ENCODE results near the gene PTPRM.

PTPRM gene

DNA sequence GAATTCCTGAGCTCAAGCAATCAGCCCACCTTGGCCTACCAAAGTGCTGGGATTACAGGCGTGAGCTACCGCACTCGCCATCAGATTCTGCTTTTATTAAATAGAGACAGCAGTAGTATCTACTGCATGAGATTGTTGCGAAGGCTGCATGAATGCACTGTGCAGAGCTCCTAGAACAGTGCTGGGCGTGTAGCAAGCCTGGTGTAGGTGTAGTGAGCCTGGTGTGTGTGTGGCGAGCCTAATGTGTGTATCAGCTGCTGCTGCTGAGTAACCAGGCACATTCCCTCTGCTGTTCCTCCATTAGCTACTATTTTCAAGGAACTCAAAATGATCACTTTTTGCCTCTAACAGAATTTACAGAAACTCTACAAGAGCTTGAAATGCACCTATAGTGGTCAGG, 57.6 kb downstream of the PTPRM start:
- no peak for TF ChIP-seq SP3 (tag by site-specific recombination; IDR thresholded peaks at IDR 0.05)
- no peak for TF ChIP-seq ZNF548 (tag by site-specific recombination; IDR thresholded peaks at IDR 0.05)
- TF ChIP-seq ZNF24 (tag by site-specific recombination; IDR thresholded peaks at IDR 0.05) = no peak
- no peak for TF ChIP-seq ZNF416 (tag by site-specific recombination; IDR thresholded peaks at IDR 0.05)
- TF ChIP-seq SCRT2 (tag by site-specific recombination; IDR thresholded peaks at IDR 0.05) = no peak
- no peak for TF ChIP-seq ZNF157 (tag by site-specific recombination; IDR thresholded peaks at IDR 0.05)
- TF ChIP-seq ZNF202 (tag by site-specific recombination; IDR thresholded peaks at IDR 0.05; ENCODE audit: borderline replicate concordance) = no peak
- H3K4me3 ChIP-seq (ENCODE audit: low read depth, low read length) = no peak overlapping the region
- ChIA-PET CTCF (interaction anchor here (0.9 to 1.1 kb wide), 2 partner anchors 58 to 165 kb away, joined by 3 read pairs; partner anchors contain the start of gene PTPRM), POLR2A (no interaction called here)
- H3K27ac ChIP-seq (ENCODE audit: extremely low read depth, low read depth, low read length) = no peak overlapping the region
- H3K9me3 ChIP-seq (ENCODE audit: control insufficient read depth, insufficient read depth, low read depth, low read length) = no peaks in the 10 kb centered on the region
- no peaks in the 10 kb centered on the region; the same call in 1 of the 2 replicates for H3K4me1 ChIP-seq (ENCODE audit: control insufficient read depth, insufficient read depth, low read length)
- no peaks in the 10 kb centered on the region for H3K36me3 ChIP-seq (ENCODE audit: control insufficient read depth in 2 of 2, insufficient read depth in 1 of 2, low read length in 2 of 2)

DNA sequence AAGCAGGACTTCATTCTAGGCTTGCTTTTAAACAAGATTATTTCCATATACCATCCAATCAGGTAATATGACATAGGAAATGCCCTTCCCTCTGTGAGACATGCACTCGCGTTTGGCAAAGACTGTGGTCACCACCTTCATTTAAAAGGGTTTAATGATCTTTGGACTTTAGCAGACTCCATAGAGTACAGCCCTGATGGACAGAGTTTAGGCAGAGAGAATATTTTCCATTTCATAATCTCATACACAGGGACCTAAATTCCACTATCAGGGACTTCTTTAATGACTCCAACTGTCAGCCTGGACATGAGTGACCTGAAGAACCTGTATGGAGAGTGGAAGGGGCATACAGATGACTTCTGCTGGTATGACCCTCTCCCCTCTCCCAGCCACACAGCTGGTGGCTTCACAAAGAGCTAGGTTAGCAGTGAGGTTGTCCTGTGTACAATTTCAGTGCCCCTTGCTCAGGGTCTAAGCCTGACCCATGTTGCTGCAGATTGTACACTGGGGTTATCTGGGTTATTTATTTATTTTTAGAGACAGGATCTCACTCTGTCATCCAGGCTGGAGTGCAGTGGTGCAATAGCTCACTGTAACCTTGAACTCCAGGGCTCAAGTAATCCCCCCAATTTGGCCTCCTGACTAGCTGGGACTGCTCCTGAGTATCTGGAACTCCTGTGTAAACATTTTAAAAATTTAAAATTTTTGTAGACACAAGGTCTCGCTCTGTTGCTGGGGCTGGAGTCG, 59.2 kb downstream of the PTPRM start:
- H3K4me3 ChIP-seq (ENCODE audit: low read depth, low read length) = no peak overlapping the region
- ChIA-PET POLR2A (interaction anchor here (0.6 kb wide), 1 partner anchor 82 kb away, joined by 4 read pairs; no protein-coding TSS in a partner anchor), CTCF (interaction anchor here (0.5 to 1.6 kb wide), 7 partner anchors 10 to 1859 kb away, joined by 3 to 5 read pairs (median 3); partner anchors contain the start of gene PTPRM)
- no peak overlapping the region for H3K27ac ChIP-seq (ENCODE audit: extremely low read depth, low read depth, low read length)
- H3K4me1 ChIP-seq (ENCODE audit: control insufficient read depth, insufficient read depth, low read length) = peaks cover 8% of the 10 kb centered on the region
- H3K36me3 ChIP-seq (ENCODE audit: control insufficient read depth in 2 of 2, insufficient read depth in 1 of 2, low read length in 2 of 2) = no peaks in the 10 kb centered on the region
- no peaks in the 10 kb centered on the region for H3K9me3 ChIP-seq (ENCODE audit: control insufficient read depth, insufficient read depth, low read depth, low read length)
- TF ChIP-seq ZNF292 (tag by site-specific recombination; IDR thresholded peaks at IDR 0.05; ENCODE audit: borderline replicate concordance, low read depth) (no peak), YY2 (tag by site-specific recombination; IDR thresholded peaks at IDR 0.05) (no peak), ZBTB8A (tag by site-specific recombination; IDR thresholded peaks at IDR 0.05) (no peak), GFI1B (tag by site-specific recombination; IDR thresholded peaks at IDR 0.05) (no peak), ZNF585B (tag by site-specific recombination; IDR thresholded peaks at IDR 0.05) (no peak), ZNF560 (tag by site-specific recombination; IDR thresholded peaks at IDR 0.05; ENCODE audit: borderline replicate concordance) (no peak), ZNF571 (tag by site-specific recombination; IDR thresholded peaks at IDR 0.05) (no peak), ZNF433 (tag by site-specific recombination; IDR thresholded peaks at IDR 0.05; ENCODE audit: low read depth) (no peak), ZNF843 (tag by site-specific recombination; IDR thresholded peaks at IDR 0.05) (no peak), ZNF791 (tag by site-specific recombination; IDR thresholded peaks at IDR 0.05) (no peak), ZNF664 (tag by site-specific recombination; IDR thresholded peaks at IDR 0.05) (no peak), ZNF350 (tag by site-specific recombination; IDR thresholded peaks at IDR 0.05) (no peak), ZXDB (tag by site-specific recombination; IDR thresholded peaks at IDR 0.05) (no peak), ZNF549 (tag by site-specific recombination; IDR thresholded peaks at IDR 0.05) (no peak), ZNF530 (tag by site-specific recombination; IDR thresholded peaks at IDR 0.05; ENCODE audit: low read depth) (no peak)
- TF ChIP-seq, protein P1, sequence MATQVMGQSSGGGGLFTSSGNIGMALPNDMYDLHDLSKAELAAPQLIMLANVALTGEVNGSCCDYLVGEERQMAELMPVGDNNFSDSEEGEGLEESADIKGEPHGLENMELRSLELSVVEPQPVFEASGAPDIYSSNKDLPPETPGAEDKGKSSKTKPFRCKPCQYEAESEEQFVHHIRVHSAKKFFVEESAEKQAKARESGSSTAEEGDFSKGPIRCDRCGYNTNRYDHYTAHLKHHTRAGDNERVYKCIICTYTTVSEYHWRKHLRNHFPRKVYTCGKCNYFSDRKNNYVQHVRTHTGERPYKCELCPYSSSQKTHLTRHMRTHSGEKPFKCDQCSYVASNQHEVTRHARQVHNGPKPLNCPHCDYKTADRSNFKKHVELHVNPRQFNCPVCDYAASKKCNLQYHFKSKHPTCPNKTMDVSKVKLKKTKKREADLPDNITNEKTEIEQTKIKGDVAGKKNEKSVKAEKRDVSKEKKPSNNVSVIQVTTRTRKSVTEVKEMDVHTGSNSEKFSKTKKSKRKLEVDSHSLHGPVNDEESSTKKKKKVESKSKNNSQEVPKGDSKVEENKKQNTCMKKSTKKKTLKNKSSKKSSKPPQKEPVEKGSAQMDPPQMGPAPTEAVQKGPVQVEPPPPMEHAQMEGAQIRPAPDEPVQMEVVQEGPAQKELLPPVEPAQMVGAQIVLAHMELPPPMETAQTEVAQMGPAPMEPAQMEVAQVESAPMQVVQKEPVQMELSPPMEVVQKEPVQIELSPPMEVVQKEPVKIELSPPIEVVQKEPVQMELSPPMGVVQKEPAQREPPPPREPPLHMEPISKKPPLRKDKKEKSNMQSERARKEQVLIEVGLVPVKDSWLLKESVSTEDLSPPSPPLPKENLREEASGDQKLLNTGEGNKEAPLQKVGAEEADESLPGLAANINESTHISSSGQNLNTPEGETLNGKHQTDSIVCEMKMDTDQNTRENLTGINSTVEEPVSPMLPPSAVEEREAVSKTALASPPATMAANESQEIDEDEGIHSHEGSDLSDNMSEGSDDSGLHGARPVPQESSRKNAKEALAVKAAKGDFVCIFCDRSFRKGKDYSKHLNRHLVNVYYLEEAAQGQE (tag by site-specific recombination; IDR thresholded peaks at IDR 0.05) = no peak
- TF ChIP-seq, protein P2, sequence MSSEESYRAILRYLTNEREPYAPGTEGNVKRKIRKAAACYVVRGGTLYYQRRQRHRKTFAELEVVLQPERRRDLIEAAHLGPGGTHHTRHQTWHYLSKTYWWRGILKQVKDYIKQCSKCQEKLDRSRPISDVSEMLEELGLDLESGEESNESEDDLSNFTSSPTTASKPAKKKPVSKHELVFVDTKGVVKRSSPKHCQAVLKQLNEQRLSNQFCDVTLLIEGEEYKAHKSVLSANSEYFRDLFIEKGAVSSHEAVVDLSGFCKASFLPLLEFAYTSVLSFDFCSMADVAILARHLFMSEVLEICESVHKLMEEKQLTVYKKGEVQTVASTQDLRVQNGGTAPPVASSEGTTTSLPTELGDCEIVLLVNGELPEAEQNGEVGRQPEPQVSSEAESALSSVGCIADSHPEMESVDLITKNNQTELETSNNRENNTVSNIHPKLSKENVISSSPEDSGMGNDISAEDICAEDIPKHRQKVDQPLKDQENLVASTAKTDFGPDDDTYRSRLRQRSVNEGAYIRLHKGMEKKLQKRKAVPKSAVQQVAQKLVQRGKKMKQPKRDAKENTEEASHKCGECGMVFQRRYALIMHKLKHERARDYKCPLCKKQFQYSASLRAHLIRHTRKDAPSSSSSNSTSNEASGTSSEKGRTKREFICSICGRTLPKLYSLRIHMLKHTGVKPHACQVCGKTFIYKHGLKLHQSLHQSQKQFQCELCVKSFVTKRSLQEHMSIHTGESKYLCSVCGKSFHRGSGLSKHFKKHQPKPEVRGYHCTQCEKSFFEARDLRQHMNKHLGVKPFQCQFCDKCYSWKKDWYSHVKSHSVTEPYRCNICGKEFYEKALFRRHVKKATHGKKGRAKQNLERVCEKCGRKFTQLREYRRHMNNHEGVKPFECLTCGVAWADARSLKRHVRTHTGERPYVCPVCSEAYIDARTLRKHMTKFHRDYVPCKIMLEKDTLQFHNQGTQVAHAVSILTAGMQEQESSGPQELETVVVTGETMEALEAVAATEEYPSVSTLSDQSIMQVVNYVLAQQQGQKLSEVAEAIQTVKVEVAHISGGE (tag by site-specific recombination; conservative IDR thresholded peaks at IDR 0.05; ENCODE audit: low read depth) = no peak
- TF ChIP-seq, protein P3, sequence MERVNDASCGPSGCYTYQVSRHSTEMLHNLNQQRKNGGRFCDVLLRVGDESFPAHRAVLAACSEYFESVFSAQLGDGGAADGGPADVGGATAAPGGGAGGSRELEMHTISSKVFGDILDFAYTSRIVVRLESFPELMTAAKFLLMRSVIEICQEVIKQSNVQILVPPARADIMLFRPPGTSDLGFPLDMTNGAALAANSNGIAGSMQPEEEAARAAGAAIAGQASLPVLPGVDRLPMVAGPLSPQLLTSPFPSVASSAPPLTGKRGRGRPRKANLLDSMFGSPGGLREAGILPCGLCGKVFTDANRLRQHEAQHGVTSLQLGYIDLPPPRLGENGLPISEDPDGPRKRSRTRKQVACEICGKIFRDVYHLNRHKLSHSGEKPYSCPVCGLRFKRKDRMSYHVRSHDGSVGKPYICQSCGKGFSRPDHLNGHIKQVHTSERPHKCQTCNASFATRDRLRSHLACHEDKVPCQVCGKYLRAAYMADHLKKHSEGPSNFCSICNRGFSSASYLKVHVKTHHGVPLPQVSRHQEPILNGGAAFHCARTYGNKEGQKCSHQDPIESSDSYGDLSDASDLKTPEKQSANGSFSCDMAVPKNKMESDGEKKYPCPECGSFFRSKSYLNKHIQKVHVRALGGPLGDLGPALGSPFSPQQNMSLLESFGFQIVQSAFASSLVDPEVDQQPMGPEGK (tag by site-specific recombination; IDR thresholded peaks at IDR 0.05) = no peak

Data from HEK293 (cell line).